Measurements from ENCODE around the gene ESYT1.
"Not testable (repeated sequence)": the region's sequence is repeated elsewhere in the genome, so short reads cannot be mapped to it uniquely, and the experiment has no call there.

ESYT1 gene

GRCh38 chr12:56104815-56105608 lies 23.1 kb upstream of the ESYT1 start:
- DNase-seq, result peak; percentile 57

DNA sequence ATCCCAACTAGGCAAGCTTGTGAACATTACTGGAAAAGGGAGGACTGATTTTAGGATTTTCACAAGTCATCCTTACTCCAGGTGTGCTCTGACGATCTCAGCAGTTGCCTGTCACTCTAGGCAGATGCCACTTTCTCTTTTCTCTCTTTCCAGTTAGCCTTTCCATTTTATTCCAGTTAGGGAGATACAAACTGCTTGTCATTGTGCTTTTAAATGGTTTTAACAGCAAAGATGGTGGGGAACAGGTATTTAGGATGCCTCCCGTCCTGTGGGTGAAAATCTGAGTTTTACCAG lies 22.5 kb upstream of the ESYT1 start:
- no peak for DNase-seq

- DNase-seq, result no peak
Observed at GRCh38 chr12:56107242-56107641, 20.8 kb upstream of the ESYT1 start.

DNA sequence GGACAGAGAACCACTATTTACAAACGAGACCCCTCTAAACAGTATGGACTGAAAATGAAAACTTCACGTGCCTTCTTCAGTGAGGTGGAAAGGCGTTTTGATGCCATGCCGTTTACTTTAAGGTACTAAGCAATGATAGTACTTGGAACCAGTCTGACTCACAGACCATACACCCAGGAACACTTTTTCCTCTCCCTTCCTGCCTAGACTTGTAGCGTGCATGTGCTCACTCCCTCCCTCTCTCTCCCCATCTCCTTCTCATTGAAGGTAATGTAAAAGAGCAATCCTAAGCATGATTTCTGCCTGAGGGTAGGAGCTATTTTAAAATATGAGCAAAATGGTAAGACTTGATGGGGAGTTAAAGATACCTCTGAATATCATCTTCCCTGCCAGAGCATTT lies 17.5 kb upstream of the ESYT1 start:
- DNase-seq, result no peak

GRCh38 chr12:56114084-56114483 lies 14.0 kb upstream of the ESYT1 start:
- DNase-seq, result no peak

GRCh38 chr12:56115329-56115728 lies 12.7 kb upstream of the ESYT1 start:
- DNase-seq, result no peak

DNA sequence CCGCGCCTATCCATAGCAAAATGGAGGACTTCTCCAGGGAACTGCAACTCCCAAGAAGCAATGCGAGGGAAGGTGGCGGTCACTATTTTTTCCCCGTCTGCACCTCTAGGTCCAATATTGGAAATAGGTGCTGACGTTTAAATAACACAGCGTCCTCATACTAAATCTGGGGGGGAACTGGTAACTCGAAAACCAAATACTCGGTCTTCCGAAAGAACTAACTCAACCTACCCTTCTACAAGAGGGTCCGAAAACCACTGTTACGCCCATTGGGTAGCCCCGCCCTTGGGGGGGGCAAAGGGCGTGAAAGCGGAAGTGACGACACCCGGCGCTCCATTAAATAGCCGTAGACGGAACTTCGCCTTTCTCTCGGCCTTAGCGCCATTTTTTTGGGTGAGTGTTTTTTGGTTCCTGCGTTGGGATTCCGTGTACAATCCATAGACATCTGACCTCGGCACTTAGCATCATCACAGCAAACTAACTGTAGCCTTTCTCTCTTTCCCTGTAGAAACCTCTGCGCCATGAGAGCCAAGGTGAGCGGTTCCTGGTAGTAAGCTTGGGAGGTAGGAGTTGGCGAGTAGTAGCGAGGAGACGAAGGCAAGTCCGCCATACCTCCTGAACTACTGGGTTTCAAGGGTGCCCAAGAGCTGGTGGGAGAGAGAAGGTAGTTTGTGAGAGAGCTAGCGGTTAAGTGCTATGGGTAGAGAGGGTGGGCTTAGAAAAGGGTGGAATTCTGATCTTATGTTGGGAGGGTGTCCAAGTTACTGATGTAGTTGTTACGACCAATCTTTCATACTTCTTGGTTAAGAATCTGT lies 11.6 kb upstream of the ESYT1 start, which contains the start of gene RPL41:
TSS of gene RPL41 (plus strand) at position 367 of the 815 bp plus-strand sequence.
- peak; percentile 71 for DNase-seq

GRCh38 chr12:56117082-56117706 lies 10.9 kb upstream of the ESYT1 start:
- not testable (repeated sequence) for DNase-seq

- peak; percentile 96 for DNase-seq
Observed at GRCh38 chr12:56117778-56118687, 10.0 kb upstream of the ESYT1 start, which contains the start of gene ZC3H10. ZC3H10 (plus strand) TSS chr12:56118266; CDS start chr12:56120563, 2,297 bp downstream.

- DNase-seq, result no peak
Observed at GRCh38 chr12:56118688-56119357, 9.2 kb upstream of the ESYT1 start.

DNA sequence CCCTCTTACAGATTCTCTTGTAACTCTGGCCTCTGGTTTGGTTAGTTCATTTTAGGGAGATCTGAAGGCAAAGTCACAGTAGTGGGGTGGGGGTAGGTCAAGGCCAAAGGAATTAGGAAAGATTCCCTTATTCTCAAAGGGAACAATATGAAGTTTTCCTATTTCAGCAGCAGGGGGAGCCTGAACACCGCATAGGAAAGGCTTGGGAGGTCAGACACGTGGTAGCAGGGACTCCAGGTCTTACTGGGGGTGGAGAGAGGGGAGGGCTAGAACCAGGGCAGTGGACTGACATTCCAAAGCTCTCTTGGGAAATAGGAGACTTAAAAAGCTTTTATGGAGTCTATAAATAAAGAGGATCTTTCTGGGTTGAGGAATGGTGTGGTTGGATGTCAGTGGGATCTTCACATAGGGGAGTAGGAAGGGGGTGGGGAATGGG lies 8.7 kb upstream of the ESYT1 start:
- DNase-seq, result peak; percentile 40

- no peak for DNase-seq
Observed at GRCh38 chr12:56120158-56120846, 7.8 kb upstream of the ESYT1 start.

- DNase-seq, result no peak
Observed at GRCh38 chr12:56121204-56121870, 6.7 kb upstream of the ESYT1 start.

DNA sequence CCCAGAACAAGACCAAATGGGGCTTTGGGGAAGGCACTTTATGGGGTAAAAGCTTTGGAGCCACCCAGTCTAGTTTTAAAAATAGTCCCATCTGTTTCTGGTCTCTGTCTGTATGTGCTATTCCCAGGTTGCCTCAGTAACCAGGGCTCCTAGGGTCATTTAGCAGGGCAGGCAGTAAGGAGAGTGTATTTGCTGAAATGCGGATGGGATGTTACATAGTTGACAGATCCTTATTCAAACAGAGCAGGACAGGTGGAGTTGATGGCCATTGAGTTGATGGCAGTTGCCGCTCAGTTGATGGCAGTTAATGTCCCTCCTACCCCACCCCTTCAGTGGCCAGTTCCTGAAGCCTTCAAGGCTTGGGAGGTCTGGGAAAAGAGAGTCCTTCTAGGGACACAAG lies 5.4 kb upstream of the ESYT1 start:
- no peak for DNase-seq

DNA sequence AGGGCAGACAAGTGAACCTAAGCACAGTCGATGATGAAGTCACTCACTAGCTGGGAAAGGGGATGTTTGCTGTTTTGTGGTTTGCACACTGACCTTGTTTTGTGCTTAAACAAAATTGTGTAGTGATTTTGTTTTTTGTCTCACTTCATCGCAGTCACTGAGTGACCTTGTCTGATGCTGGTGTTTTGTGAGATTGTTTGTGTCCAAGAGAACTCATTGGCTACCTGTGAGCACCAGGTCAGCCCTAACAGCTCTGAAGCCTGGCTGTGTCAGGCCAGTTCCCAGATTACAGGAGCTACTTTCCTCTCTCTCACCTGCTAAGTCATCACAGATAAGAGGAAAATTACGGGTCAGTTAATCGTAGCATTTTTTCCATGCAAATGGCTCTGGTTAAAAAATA lies 3.9 kb upstream of the ESYT1 start:
- DNase-seq, result no peak

DNA sequence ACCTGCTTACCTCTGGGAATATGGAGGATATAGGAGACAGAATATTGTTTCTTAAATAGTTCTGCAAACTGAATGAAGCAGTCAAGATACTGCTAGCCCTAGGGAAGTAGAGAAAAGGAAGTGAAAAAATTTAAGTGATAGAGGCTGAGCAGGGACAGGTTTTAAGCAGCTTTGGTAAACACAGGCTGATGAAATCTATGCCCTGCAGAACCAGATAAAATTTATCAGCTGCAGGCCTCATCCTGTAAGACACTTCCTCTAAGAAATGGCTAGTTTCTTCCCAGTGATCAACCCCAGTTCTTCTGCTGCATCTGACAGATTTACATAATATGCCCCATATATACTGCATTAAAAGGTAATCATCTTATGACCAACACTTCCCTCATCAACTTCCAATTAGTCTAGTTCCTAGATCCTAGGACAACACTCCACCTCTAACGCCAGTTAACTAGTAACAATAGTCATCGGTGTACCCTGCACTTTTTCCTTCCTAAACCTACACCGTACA lies 1.3 kb upstream of the ESYT1 start:
- DNase-seq, result no peak

GRCh38 chr12:56127485-56127887 lies 581 bp upstream of the ESYT1 start:
- no peak for DNase-seq

DNA sequence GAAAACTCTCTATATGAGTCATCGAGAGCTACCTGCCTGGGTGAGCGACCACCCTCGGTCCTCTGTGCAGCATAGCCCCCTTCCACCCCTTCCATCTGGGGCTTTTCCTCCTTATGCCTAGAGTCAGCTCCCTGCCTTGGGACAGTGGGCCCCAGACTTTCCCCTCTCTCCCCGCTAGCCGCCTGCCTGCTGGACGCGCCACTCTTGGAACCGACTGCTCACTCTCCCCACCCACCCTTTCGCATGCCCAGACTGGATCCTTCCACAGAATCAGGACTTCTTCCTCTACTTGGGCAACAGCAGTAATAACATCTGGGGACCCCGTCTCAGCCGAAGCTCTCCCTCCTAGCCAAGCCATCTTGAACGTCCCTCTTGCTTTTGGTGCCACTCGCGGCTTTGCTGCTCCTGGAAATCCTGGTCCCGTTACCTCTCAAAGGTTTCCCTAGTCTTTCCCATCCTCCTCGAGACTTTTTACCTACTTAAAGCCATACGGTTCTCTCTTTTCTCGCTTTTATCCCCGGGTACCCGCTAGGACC lies 671 bp downstream of the ESYT1 start:
- DNase-seq, result no peak

DNA sequence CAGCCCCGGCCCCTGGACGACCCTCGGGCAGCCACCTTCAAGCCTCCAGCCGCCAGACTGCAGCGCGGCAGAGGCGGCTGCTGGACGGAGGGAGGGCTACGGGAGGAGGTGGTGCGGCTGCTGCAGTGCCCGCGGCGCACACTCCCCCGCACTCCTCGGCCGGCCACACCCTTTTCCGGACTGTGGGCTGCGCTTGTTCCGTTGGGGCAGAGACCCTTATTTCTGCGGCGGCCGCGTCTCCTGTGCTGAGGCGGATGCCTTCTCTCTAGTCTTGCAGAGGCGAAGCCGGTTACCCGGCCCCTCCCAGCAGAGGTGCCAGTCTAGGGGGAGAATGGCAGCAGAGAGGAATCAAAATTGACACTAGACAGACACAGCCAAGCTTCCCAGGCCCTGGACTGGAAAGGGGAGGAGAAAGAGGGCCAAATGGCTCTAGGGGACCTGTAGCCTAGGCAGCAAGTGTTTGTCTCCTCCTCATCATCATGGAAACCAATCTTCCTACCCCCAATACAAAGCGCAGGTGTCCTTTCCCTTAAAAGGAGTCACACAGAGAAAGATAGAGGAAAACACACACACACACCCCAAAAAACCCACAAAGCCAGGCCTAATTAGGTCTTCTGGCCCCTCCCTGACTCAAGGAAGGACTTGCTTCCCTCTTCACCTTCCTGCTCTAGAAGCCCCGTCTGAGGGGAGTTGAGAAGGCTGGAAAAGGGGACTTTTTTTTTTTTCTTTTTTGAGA lies 1.3 kb downstream of the ESYT1 start:
- DNase-seq, result peak; percentile 74
